Endothelial cell of umbilical vein (primary cell): Measurements from ENCODE around the gene KIFC3. TPM values are rescaled to one million over a fixed set of nuclear protein-coding genes. Genes with fewer than 3 reads are reported as not detected.

ENCODE experiments used
- BruUV-seq: library from RNA; stranded (reverse); fragments of 400-500 nt; replicated peaks from 2 replicates; lab custom pipeline; 2021; lab: Mats Ljungman, UMichigan
- CTCF ChIA-PET: fragments of 300-600, 350-600 bp; sonication (Branson Sonifier 250); formaldehyde crosslinking; loops from one replicate; lab custom pipeline; 2021; ENCODE audit warnings: antibody characterized with exemption, inconsistent platforms; lab: Charles Lee
- POLR2A ChIA-PET: fragments of 300-600, 350-600 bp; sonication (Branson Sonifier 250); formaldehyde crosslinking; loops from one replicate; lab custom pipeline; 2021; ENCODE audit warnings: antibody characterized with exemption, inconsistent platforms; lab: Charles Lee
- DNase-seq: peaks from one replicate; pipeline ENCODE4 v3.0.0-alpha.2; 2011; ENCODE audit warnings: low read depth, low spot score
- FAIRE-seq: peaks from 2 replicates; lab custom pipeline; 2011; peaks lifted over from hg19 to GRCh38; lab: Jason Lieb, UNC
- H2AFZ ChIP-seq: 2 replicates; pipeline ENCODE4 v1.6.0; 2012; ENCODE audit warnings: low read depth, low read length, control low read depth, inconsistent platforms
- H3K27ac ChIP-seq: 2 replicates; pipeline ENCODE4 v1.5.1; 2011; ENCODE audit warnings: low read depth, mild to moderate bottlenecking, control low read depth, low read length, moderate library complexity; ENCODE audit not compliant: insufficient read depth
- H3K27me3 ChIP-seq, 2 experiments: 2 replicates each; pipeline versions ENCODE4 v1.6.0 to v1.6.1; 2011; ENCODE audit warnings: low read length in 2 of 2, mixed read lengths in 1 of 2; ENCODE audit not compliant: control insufficient read depth in 2 of 2, insufficient read depth in 2 of 2
- H3K36me3 ChIP-seq, 2 experiments: 2 replicates in 1 of 2; 3 replicates in 1 of 2; pipeline ENCODE4 v1.5.1; 2011; ENCODE audit warnings: low read length in 2 of 2, mild to moderate bottlenecking in 1 of 2, moderate library complexity in 1 of 2; ENCODE audit not compliant: control insufficient read depth in 2 of 2, insufficient read depth in 2 of 2; ENCODE audit errors: extremely low read depth in 1 of 2
- H3K4me1 ChIP-seq: 3 replicates; pipeline ENCODE4 v1.5.1; 2011; ENCODE audit warnings: mild to moderate bottlenecking, low read length; ENCODE audit not compliant: control insufficient read depth, insufficient read depth; ENCODE audit errors: extremely low read depth
- H3K4me2 ChIP-seq: 2 replicates; pipeline ENCODE4 v1.6.1; 2011; ENCODE audit warnings: low read length, control low read depth, mixed read lengths; ENCODE audit not compliant: insufficient read depth
- H3K4me3 ChIP-seq, 3 experiments: fragments of 200-600 bp in 1 of 3; sonication (generic), shearing (Covaris generic) in 1 of 3; replicated peaks in 1 of 3; 2 replicates each; pipeline ENCODE4 v1.5.1; 2011 to 2016; ENCODE audit warnings: control low read depth in 3 of 3, low read length in 3 of 3, mild to moderate bottlenecking in 2 of 3, inconsistent platforms in 1 of 3, low read depth in 1 of 3, moderate library complexity in 1 of 3; ENCODE audit not compliant: insufficient read depth in 1 of 3
- H3K79me2 ChIP-seq: 2 replicates; pipeline ENCODE4 v1.6.0; 2012; ENCODE audit warnings: low read length, inconsistent platforms; ENCODE audit not compliant: control insufficient read depth, insufficient read depth
- H3K9ac ChIP-seq: replicated peaks from 2 replicates; pipeline ENCODE3; 2011; ENCODE audit warnings: low read length, control low read depth; ENCODE audit not compliant: insufficient read depth; ENCODE audit errors: extremely low read depth
- H3K9me1 ChIP-seq: replicated peaks from 3 replicates; pipeline ENCODE4 v1.6.0; 2011; ENCODE audit warnings: mild to moderate bottlenecking, low read length; ENCODE audit not compliant: control insufficient read depth, insufficient read depth; ENCODE audit errors: extremely low read depth
- H3K9me3 ChIP-seq: replicated peaks from 2 replicates; pipeline ENCODE4 v1.5.1; 2012; ENCODE audit warnings: low read length, inconsistent platforms; ENCODE audit not compliant: control insufficient read depth, insufficient read depth
- H4K20me1 ChIP-seq: replicated peaks from 2 replicates; pipeline ENCODE3; 2011; ENCODE audit warnings: mild to moderate bottlenecking, low read length; ENCODE audit not compliant: control insufficient read depth, insufficient read depth; ENCODE audit errors: extremely low read depth
- CTCF ChIP-seq, 2 donors: IDR thresholded peaks; 1 replicate in 1 of 2; 2 replicates in 1 of 2; pipeline ENCODE4 v1.5.1; 2011; ENCODE audit warnings: low read length in 2 of 2, mild to moderate bottlenecking in 2 of 2, moderate library complexity in 2 of 2, control low read depth in 1 of 2, inconsistent platforms in 1 of 2, low read depth in 1 of 2; ENCODE audit not compliant: insufficient read depth in 1 of 2; ENCODE audit errors: extremely low read depth in 1 of 2
- EZH2 ChIP-seq: IDR thresholded peaks from 2 replicates; pipeline ENCODE4 v1.6.1; 2012; ENCODE audit warnings: borderline replicate concordance, low read depth, mild to moderate bottlenecking, moderate library complexity, low read length, inconsistent platforms; ENCODE audit not compliant: severe bottlenecking
- FOS ChIP-seq: IDR thresholded peaks from 2 replicates; pipeline ENCODE4 v1.6.1; 2011; ENCODE audit warnings: mild to moderate bottlenecking, low read length, moderate library complexity, borderline replicate concordance; ENCODE audit not compliant: insufficient read depth
- GATA2 ChIP-seq: IDR thresholded peaks from 2 replicates; pipeline ENCODE4 v1.7.0; 2011; ENCODE audit warnings: low read depth, mild to moderate bottlenecking, moderate library complexity, mixed read lengths, low read length; ENCODE audit not compliant: insufficient read length, insufficient read depth
- JUN ChIP-seq: IDR thresholded peaks from 2 replicates; pipeline ENCODE4 v1.6.1; 2011; ENCODE audit warnings: borderline replicate concordance, low read depth; ENCODE audit not compliant: insufficient read length, insufficient read depth
- MAX ChIP-seq: IDR thresholded peaks from 2 replicates; pipeline ENCODE4 v1.6.1; 2011; ENCODE audit not compliant: insufficient read depth, insufficient read length
- MYC ChIP-seq: IDR thresholded peaks from one replicate; pipeline ENCODE4 v1.6.1; 2011; ENCODE audit warnings: mild to moderate bottlenecking, low read depth, low read length
- POLR2A ChIP-seq: IDR thresholded peaks from 2 replicates; pipeline ENCODE4 v1.6.1; 2012; ENCODE audit warnings: low read depth, mild to moderate bottlenecking, control low read depth, low read length
- POLR2AphosphoS5 ChIP-seq: IDR thresholded peaks from 2 replicates; pipeline ENCODE4 v1.6.1; 2012; ENCODE audit warnings: low read depth, mild to moderate bottlenecking, control low read depth, low read length, moderate library complexity; ENCODE audit not compliant: insufficient read depth
- dilution Hi-C: fragments of 300-500 bp; cut with MboI; formaldehyde crosslinking; loops from one replicate; pipeline ENCODE4 v1.15.0; 2019; ENCODE audit warnings: low sequenced_read_pairs; ENCODE audit not compliant: extremely low pct_ligation_motif_present
- intact Hi-C: fragments of 100-400 bp; cut with micrococcal nuclease; formaldehyde crosslinking; loops from one replicate; pipeline ENCODE4 v1.10.0; 2022
- polyA plus RNA-seq, 4 experiments: library from polyadenylated mRNA; depleted of rRNA in 3 of 4; stranded (reverse) in 3 of 4; unstranded in 1 of 4; fragments of >200 nt; gene quantifications; 2 replicates each; pipeline versions ENCODE4 v1.2.1 to v1.2.3, GENCODE V29; 2011 to 2012; ENCODE audit warnings: missing spikeins in 1 of 4
- total RNA-seq: library from RNA; stranded (reverse); gene quantifications from 2 replicates; pipeline ENCODE4 v1.2.3, GENCODE V29; 2021

KIFC3 gene
- total and polyA plus RNA-seq, 2 donors (not counting 3 experiments of a cell fraction or from before 2014, with no cell fraction given) = 36.3 to 62.2 TPM

GRCh38 chr16:57840833-57841232 lies 38.5 kb upstream of the KIFC3 start:
- Histone ChIP-seq H3K9me1 (no peaks in the 10 kb centered on the region), H3K4me3 (no peak overlapping the region), H3K36me3 (no peaks in the 10 kb centered on the region), H3K27me3 (peaks cover 0 to 7% of the 10 kb centered on the region in 2 experiments), H3K4me2 (no peak overlapping the region), H3K9ac (no peak overlapping the region), H3K27ac (no peak overlapping the region), H2AFZ (no peak overlapping the region), H4K20me1 (no peaks in the 10 kb centered on the region), H3K4me1 (no peaks in the 10 kb centered on the region), H3K79me2 (no peaks in the 10 kb centered on the region), H3K9me3 (no peaks in the 10 kb centered on the region)
- dilution Hi-C loops = no loop called here
- no TSS peak for BruUV-seq
- TF ChIP-seq EZH2 (no peak), MAX (no peak), GATA2 (no peak), POLR2AphosphoS5 (no peak)
- DNase-seq = no peak
- no peak for FAIRE-seq
- intact Hi-C loops = no loop called here
- ChIA-PET CTCF (interaction anchor here (0.6 to 2.1 kb wide), 3 partner anchors 17 to 58 kb away, joined by 3 to 7 read pairs (median 4); no protein-coding TSS in a partner anchor), POLR2A (no interaction called here)

- no TSS peak for BruUV-seq
- Histone ChIP-seq H4K20me1 (no peaks in the 10 kb centered on the region), H3K4me3 (no peak overlapping the region), H3K27ac (no peak overlapping the region), H3K79me2 (no peaks in the 10 kb centered on the region), H3K36me3 (no peaks in the 10 kb centered on the region), H3K4me2 (no peak overlapping the region), H3K9ac (no peak overlapping the region), H3K9me3 (no peaks in the 10 kb centered on the region), H3K4me1 (no peaks in the 10 kb centered on the region), H3K27me3 (peaks cover 0 to 10% of the 10 kb centered on the region in 2 experiments), H3K9me1 (no peaks in the 10 kb centered on the region), H2AFZ (no peak overlapping the region)
- POLR2A ChIA-PET = no interaction called here
- dilution Hi-C loops = no loop called here
- TF ChIP-seq GATA2 (no peak), EZH2 (no peak), CTCF (IDR thresholded peaks at IDR 0.05; ENCODE audit: extremely low read depth in 1 of 2, insufficient read depth in 1 of 2, low read depth in 1 of 2, low read length in 2 of 2) (no peak), POLR2AphosphoS5 (no peak), MAX (no peak), MYC (no peak), POLR2A (no peak), JUN (no peak), FOS (no peak)
- no peak for DNase-seq
- intact Hi-C loops = no loop called here
- FAIRE-seq = no peak
- CTCF ChIA-PET = interaction anchor here (1.1 to 1.7 kb wide), 3 partner anchors 21 to 124 kb away, joined by 4 to 5 read pairs (median 4); no protein-coding TSS in a partner anchor
Observed at GRCh38 chr16:57838161-57838560, 35.9 kb upstream of the KIFC3 start.
